Activated T-cell treated with anti-CD3 and anti-CD28 coated beads, Interleukin-2, amount 50 U/mL, for 1 hour (primary cell): ENCODE results near the gene KCNMA1.

Experiments
- DNase-seq: peaks from one replicate; pipeline ENCODE4 v3.0.0-alpha.2; 2020

Gene KCNMA1

GRCh38 chr10:77023396-77023795 is 614.2 kb downstream of the KCNMA1 start:
- no peak for DNase-seq

- no peak for DNase-seq
These were observed 614.9 kb downstream of the KCNMA1 start for GRCh38 chr10:77022671-77023070.

- no peak for DNase-seq
These were observed 615.6 kb downstream of the KCNMA1 start for GRCh38 chr10:77021966-77022490.

- no peak for DNase-seq
These were observed 617.1 kb downstream of the KCNMA1 start for GRCh38 chr10:77020426-77021040.

GRCh38 chr10:77016855-77017254 is 620.8 kb downstream of the KCNMA1 start:
- no peak for DNase-seq

GRCh38 chr10:77016278-77016815 is 621.3 kb downstream of the KCNMA1 start:
- no peak for DNase-seq

GRCh38 chr10:77015360-77015759 is 622.2 kb downstream of the KCNMA1 start:
- no peak for DNase-seq

- DNase-seq = no peak
These were observed 624.7 kb downstream of the KCNMA1 start for GRCh38 chr10:77012812-77013500.

- DNase-seq = no peak
These were observed 625.5 kb downstream of the KCNMA1 start for GRCh38 chr10:77011874-77012811.

- DNase-seq = no peak
These were observed 627.2 kb downstream of the KCNMA1 start for GRCh38 chr10:77010430-77010829.

- no peak for DNase-seq
These were observed 629.8 kb downstream of the KCNMA1 start for GRCh38 chr10:77007834-77008233.

- DNase-seq = no peak
These were observed 630.6 kb downstream of the KCNMA1 start for GRCh38 chr10:77006836-77007511.

GRCh38 chr10:77005871-77006270 is 631.7 kb downstream of the KCNMA1 start:
- DNase-seq = no peak

GRCh38 chr10:77004917-77005564 is 632.6 kb downstream of the KCNMA1 start:
- no peak for DNase-seq

GRCh38 chr10:77002872-77003271 is 634.7 kb downstream of the KCNMA1 start:
- DNase-seq = no peak

- no peak for DNase-seq
These were observed 636.4 kb downstream of the KCNMA1 start for GRCh38 chr10:77001206-77001605.

GRCh38 chr10:76998451-76998850 is 639.2 kb downstream of the KCNMA1 start:
- DNase-seq = no peak

GRCh38 chr10:76997631-76998030 is 640.0 kb downstream of the KCNMA1 start:
- no peak for DNase-seq

- DNase-seq = no peak
These were observed 642.6 kb downstream of the KCNMA1 start for GRCh38 chr10:76995023-76995422.

GRCh38 chr10:76993213-76993612 is 644.4 kb downstream of the KCNMA1 start:
- DNase-seq = no peak

GRCh38 chr10:76992467-76992866 is 645.1 kb downstream of the KCNMA1 start:
- DNase-seq = no peak

- DNase-seq = no peak
These were observed 646.0 kb downstream of the KCNMA1 start for GRCh38 chr10:76991621-76992020.
